GM19351 (cell line): ENCODE measurements around the gene DNAI2.

ENCODE experiments used
- ATAC-seq: cut with Tn5 transposase; IDR thresholded peaks from one replicate; pipeline ENCODE4 v1.9.1; 2021; ENCODE audit warnings: mild to moderate bottlenecking, moderate library complexity; ENCODE audit not compliant: unreplicated experiment

DNAI2 gene

DNA sequence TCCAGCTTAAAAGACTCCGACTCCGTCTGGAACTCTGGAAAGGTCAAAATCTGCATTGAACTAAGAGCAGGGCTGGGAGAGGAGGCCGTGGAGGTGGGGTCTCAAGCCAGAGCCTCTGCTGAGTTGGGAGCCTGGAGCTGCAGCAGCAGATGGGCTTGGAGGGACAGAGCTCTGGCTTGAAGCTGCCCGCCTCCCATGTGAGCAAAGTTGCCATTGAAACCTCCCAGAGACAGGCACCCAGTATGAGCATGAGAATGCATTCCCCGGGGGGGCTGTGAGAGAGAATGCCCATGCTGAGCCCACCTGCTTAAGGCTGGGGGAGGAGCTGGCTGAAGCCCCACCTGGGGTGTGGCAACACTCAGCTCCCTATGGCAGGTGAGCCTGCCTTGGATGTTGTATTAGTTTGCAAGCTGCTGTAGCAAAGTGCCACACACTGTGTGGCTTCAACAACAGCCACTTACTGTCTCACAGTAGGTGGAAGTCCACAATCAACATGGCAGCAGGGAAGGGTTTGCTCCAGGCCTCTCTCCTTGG lies 61.6 kb downstream of the DNAI2 start:
- no peak for ATAC-seq

GRCh38 chr17:74336307-74336706 lies 62.3 kb downstream of the DNAI2 start:
- no peak for ATAC-seq

DNA sequence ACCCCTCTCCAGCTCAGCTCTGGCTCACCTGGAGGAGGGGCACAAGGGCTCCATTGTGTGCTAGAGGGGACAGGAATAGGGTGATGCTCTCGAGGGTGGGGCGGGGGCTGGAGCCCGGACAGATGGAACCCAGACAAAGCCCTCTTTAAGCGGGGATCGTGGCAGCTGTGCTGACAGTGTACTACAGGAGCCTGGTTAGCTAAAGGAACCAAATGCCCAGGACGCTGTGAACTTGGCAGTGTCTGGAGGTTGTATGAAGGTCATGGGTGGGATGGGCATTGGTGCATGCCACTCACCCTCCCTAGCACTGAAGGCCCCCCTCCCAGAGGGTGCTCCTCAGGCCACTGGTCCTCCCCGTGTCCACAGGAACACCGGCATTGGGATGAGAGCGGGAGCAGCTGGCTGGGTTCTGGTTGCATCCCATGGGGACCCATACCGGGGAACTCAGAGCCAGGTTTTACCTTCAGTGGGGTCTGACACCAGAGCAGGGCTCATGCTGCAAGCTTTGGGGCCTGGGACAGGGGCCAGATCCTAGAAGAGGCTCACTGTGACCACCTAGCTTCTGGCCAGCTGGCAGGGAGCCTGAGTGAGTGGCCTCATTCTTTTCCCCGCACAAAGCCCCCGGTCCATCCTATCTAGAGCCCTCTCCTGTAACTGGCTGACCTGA lies 63.9 kb downstream of the DNAI2 start:
- ATAC-seq = no peak

GRCh38 chr17:74339537-74340195 lies 65.6 kb downstream of the DNAI2 start:
- ATAC-seq = no peak

GRCh38 chr17:74340470-74341023 lies 66.5 kb downstream of the DNAI2 start:
- ATAC-seq = no peak

DNA sequence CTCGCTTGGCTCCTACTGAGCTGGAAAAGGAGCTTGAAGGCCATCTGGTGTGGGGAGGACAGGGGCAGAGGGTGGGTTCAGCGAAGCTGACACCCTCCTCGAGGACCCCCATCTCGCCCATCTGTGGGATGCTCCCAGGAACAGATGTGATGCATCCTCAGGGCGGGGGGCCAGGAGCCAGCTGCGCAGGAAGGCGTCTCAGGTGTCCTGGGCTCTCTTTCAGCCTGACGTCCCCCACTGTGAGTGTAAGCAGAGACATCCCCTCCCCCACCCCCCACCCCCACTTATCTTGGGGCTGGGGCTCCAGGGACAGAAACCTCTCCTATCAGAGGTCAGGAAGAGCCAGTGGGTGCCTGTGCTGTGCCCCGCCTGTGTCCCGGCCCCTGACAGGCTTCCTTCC lies 68.2 kb downstream of the DNAI2 start:
- no peak for ATAC-seq

DNA sequence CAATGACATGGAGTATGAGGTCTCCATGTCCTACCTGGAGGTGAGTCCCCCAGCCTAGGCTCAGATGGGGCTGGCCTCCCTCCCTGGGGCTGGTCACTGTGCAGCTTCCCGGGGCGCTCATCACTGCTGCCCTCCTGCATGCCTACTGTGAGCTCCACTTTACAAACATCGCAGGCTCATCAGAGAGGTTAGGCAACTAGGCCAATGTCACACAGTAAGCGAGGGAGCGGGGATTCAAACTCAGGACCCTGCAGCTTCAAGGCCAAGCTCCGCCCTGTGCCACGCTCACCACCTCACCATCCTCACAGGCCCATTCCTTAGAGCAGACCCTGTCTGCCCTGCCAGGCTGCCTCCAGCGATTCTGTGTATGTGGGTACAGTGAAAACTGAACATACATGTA lies 69.1 kb downstream of the DNAI2 start:
- ATAC-seq = no peak

DNA sequence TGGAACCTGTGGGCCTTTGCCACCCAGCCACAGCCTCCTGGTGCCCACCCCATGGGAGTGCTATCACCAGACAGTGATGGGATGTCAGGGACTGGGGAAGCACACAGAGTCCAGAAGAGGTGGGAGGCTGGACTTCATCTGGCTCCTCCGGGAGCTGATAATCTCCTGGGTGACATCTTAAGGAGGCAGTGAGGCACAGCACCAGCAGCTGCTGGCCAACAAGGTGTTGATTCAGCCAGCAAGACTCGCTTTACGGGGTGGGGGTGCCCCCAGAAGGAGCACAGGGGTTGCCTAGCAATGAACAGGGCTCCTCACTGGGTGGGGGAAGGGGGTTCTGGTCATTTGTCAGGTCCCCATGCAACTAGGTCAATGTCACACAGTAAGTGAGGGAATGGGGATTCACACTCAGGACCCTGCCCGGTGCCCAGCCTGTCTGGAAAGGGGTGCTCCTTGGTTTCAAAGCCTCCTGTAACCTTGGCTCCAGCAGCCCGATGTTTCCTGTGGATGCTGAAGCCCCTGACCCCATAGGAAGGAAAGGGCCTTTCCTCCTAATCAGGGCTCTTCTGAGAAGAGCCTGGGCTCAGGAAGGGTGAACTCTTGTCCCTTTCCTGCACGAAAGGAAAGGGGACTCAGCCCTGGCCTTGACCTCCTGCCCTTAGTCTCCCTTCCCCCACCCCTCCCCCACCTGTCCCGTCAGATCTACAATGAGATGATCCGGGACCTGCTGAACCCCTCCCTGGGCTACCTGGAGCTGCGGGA lies 69.7 kb downstream of the DNAI2 start:
- no peak for ATAC-seq

DNA sequence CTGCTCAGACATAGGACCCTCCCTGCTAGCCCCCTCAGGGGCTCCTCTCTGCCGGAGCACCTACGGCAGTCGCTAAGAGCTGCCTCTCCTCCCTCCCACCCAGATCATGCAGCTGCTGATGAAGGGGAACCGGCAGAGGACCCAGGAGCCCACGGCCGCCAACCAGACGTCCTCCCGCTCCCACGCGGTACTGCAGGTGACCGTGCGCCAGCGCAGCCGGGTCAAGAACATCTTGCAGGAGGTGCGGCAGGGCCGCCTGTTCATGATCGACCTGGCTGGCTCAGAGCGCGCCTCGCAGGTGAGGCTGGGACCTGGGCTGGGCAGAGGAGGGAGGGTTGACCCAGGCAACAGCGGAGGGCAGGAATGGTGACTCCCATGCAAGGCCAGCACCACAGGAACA lies 70.6 kb downstream of the DNAI2 start:
- ATAC-seq = no peak

DNA sequence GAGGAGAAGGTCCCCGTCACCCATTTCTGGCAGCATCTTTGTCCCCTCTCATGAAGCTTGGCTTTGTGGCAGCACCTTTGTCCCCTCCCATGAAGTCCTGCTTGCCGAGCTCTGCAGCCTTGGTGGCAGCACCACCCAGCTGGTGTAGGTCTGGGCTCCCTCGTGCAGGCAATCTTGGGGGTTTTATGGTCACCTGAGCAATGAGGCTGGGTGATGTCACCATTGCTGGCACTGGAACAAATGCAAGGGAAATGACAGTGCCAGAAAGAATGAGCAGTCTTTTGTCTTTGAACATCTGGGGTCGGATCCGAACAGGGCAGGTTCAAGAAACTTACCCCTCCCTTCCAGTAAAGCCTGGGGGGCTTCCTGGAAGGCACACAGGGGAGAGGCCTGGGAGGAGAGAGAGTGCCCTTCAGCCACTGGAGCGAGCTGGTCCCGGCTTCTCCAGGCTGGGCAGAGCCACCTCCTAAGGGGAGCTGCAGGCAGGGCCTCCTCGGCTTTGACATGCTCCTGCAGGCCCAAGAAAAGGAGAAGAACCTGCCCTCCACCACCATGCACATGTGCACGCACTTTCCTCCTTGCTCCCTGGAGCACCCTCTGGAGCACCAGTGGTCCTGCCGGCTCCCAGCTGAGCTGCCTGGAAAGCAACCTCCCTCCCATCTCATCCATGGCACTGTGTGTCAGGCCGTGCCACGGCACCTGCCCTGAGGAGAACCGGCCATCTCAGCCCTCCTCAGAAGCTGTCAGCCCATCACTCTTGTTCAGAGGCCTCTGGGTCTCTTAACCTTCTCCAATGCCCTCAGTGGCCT lies 71.6 kb downstream of the DNAI2 start:
- ATAC-seq = no peak

DNA sequence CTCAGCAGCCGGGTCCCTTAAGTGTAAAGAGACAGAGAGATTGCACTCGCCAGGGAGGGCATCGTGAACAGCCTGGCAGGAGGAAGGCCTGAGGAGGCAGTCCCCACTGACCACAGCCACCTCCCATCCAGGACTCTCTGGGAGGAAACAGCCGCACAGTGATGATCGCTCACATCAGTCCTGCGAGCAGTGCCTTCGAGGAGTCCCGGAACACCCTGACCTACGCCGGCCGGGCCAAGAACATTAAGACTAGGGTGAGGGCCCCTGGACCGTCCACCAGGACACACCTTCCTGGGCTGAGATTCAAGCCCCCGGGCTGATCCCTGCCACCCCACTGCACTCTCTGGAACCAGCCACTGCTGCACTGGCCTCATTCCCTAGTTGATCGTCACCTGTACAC lies 73.6 kb downstream of the DNAI2 start:
- ATAC-seq = no peak

GRCh38 chr17:74349120-74349519 lies 75.1 kb downstream of the DNAI2 start:
- ATAC-seq = no peak

DNA sequence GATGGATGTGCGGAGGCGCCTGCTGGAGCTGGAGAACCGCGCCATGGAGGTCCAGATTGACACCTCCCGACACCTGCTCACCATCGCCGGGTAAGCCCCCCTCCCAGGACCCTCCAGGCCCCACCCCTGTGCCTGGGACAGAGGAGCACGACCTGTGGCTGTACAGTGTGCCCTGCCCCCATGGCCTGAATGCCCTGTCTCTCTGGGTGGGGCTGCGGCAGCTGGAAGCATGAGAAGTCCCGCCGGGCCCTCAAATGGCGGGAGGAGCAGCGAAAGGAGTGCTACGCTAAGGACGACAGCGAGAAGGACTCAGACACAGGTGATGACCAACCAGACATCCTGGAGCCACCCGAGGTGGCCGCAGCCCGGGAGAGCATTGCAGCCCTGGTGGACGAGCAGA lies 76.5 kb downstream of the DNAI2 start:
- no peak for ATAC-seq

GRCh38 chr17:74351552-74352210 lies 77.6 kb downstream of the DNAI2 start:
- ATAC-seq = no peak

DNA sequence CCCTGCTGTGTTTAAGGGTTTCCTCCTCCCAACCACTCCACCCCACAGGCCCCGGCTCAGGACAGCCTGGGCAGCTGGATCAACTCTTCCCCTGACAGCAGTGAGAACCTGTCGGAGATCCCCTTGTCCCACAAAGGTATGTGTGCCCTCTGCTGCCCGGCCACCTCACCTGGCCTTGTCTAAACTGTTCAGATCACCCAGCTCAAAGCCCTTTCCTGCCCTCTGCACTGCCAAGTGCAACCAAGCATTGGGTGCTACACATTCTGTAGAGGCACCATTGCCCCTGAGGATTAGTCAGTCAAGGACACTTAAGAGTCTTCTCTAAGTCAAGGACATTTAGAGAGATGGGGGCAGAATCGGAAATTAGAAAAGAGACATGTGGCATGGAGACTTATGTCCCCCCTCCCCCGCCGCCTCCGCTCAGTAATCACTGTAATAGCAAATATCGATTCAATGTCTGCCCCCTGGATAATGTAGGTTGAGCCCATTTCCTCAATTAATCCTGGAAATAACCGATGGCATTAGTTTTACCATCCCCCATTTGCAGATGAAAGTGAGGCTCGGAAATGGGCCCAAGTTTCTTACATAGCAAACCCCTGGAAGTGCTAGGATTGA lies 79.5 kb downstream of the DNAI2 start:
- ATAC-seq = no peak

- peak; percentile 59 for ATAC-seq
Observed at GRCh38 chr17:74354123-74354522, 80.1 kb downstream of the DNAI2 start.

GRCh38 chr17:74354561-74354960 lies 80.5 kb downstream of the DNAI2 start:
- no peak for ATAC-seq

DNA sequence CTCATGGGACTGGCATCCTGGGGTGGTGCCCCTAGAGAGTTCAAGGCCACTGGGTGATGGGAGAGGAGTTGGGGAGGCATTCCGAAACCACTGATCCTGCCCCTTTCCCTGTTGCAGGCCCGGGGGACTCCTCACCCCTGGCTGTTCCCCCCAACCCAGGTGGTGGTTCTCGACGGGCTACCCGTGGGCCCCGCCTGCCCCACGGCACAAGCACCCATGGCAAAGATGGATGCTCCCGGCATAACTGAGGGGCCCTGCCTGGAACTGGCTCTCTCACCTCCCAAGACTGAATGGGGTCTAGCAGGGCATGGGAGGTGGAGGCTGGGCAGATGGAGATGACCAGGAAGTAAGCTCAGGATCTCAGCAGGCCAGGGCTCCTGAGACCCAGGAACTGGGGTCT lies 81.0 kb downstream of the DNAI2 start:
- no peak for ATAC-seq

DNA sequence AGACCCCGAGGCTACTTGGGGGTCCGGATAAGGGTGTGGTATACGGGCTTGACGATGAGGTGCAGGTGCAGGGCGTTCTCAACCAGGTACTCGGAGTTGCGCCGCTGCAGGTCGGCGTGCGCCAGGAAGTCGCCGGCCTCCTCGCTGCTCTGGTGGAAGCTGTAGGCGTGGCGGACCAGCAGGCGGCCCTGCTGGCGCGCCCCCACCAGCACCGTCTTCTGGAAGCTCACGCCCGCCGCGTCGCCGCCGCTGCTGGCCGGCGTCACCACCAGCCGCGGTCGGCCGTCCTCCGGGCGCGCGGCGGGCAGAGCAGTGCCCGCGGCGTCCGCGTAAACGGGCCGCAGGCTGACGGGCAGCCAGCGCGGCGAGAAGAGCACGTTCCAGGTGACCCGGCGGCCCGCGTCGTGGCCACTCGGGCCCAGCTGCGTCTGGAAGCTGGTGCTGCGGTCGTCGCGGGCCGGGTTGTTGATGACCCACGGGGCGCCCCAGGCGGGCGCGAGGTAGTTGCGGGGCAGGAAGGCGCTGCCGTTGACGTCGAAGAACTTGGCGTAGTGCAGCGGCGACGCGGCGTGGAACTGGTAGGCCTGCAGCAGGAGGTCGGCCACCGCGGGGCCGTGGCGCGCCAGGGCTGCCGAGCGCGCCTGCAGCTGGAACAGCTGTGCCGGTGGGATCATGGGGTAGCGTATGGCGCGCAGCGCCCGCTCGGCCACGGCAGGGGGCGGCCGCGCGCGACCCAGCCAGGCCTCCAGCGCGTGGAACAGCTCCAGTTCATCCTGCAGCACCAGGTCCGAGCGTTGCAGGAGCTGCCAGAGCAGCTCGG lies 82.8 kb downstream of the DNAI2 start:
- no peak for ATAC-seq
